Raji (cell line): Measurements from ENCODE around the gene GAS5.

Source experiments
- POLR2A ChIP-seq: IDR thresholded peaks from 2 replicates; pipeline ENCODE4 v1.6.1; 2011; ENCODE audit warnings: low read depth, low read length, control low read depth; ENCODE audit not compliant: insufficient read depth

The GAS5 gene

DNA sequence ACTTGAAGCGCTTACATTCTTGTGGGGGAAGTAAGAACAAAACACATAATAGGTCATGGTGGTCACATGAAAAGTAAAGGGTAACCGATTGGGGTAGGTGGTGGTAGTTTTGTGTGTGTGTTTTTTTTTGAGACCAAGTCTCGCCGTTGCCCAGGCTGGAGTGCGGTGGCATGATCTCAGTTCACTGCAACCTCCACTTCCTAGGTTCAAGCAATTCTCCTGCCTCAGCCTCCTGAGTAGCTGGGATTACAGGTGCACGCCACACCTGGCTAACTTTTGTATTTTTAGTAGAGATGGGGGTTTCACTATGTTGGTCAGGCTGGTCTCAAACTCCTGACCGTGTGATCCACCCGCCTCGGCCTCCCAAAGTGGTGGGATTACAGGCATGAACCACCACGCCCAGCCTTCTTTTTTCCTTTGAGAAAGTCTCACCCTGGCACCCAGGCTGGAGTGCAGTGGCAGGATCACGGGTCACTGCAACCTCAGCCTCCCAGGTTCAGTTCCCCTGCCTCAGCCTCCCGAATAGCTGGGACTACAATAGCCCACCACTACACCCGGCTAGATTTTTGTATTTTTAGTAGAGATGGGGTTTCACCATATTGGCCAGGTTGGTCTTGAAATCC, 5.5 kb downstream of the GAS5 start:
- TF ChIP-seq POLR2A: peak; percentile 53; the same call in 1 of the 2 replicates

DNA sequence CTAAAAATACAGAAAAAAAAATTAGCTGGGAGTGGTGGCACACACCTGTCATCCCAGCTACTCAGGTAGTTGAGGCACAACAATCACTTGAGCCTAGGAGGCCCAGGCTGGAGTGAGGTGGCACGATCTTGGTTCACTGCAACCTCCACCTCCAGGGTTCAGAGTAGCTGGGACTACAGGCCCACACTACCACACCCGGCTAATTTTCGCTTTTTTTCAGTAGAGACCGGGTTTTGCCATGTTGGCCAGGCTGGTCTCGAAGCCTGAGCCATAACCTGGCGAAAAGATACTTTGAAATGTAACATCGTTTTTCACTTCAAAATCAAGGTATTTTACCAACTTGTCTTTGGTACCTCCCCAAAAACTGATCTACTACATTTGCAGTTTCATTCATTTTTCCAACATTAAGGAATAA, 6.1 kb downstream of the GAS5 start:
- no peak for TF ChIP-seq POLR2A

DNA sequence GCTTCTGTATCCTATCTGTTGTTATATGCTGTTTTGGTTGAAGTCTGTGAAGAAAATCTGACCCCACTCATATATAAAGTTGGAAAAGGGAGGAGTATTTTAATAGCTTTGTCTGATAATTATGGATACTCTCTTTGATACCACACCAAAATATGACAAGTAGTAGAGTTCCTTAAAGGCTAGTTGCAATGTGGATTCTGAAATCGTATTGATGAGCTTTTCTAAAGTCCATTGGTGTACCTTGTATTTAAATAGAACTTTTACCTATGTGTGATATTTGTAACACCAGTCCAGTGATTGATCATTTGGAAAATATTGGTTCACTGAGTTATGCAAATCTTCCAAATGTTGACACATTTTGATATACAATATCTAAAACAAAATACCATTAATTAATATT, 7.7 kb downstream of the GAS5 start:
- TF ChIP-seq POLR2A: no peak

DNA sequence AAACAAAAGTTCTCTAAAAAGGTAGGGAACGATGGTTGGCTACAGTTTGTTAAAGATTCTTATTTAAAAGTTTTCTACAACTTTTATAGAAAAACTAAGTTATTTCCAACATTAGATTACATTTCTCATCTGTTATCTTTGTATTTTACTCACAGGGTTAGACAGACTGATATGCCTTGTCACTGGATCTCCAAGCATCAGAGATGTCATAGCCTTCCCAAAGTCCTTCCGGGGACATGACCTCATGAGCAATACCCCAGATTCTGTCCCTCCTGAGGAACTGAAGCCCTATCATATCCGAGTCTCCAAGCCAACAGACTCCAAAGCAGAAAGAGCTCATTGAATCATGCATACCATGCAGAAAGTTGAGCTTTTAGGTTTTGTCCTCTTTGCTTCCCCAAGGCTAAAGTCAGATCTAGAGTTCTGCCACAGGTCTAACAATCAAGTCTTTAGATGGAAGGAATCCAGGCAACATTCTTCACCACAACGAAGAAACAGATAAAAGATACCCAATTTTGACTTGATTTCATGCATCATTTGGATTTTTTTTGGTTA, 10.3 kb downstream of the GAS5 start:
- no peak for TF ChIP-seq POLR2A

DNA sequence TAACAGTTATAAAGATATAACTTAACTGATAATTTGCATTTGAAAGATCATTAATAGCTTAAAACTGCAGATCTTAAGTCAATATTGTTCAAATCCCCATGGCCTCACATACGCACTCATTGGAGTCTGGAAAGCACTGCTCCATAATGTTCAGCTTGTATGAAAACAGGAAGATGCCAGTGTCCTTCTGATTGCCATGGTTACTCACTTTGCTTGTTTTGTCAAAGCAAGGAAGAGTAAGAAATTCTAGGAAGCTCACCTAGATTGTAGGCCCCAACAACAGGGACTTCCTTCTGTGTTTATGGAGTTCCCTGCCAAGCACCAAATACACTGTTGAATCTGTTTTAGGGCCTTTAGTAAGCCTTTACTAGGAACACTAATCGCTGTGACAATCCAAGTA, 10.9 kb downstream of the GAS5 start:
- no peak for TF ChIP-seq POLR2A

DNA sequence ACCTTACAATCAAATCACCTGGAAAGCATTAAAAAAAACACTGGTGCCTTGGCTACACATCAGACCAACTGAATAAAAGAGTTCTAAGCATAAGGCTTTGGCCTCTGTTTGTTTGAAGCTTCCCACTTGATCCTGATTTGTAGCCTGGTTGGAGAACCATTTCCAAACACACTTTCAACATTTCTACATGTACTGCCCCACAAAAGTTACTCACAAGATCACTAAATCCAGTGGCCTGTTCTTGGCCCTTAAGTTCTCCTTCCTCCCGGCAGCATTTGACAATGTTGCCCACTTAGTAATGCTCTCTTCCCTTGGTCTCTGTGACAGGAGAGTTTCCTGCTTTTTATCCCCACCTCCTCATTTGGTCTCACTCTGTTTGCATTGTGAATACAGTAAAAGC, 11.8 kb downstream of the GAS5 start:
- TF ChIP-seq POLR2A: no peak

DNA sequence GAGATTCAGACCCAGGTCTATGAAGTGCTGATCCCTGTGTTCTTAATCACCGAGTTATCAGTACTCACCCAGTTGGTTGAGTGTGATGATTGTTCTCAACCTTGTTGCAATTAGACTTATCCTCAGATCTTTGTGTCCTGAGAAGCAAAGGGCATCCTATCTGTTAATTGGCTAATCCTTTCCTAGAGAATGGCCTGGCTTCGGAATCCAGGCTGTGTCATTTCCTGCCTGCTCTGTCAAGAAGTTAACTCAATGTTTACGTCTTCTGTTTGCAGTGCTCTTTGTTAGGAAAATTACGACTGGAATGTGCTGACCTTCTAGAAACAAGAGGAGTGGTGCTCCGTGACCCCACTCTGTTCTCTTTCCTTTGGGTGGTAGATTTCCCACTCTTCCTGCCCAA, 14.7 kb downstream of the GAS5 start:
- no peak for TF ChIP-seq POLR2A

DNA sequence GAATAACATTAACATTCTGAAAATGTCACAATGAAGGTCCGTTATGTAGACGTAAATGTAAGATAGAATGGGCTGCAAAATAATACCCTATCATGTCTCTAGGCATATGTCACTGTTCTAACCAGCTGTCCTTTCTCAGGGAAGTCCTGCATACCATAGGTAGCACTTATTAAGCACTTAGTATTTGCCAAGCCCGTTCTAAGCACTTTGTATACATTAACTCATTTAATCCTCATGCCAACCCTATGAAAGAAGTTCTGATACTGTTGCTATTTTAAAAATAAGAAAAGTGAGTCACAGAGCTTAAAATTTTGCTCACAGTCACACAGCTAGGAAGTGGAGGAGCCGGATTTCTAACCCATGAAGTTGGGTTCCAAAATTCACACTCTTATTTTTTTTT, 15.7 kb downstream of the GAS5 start:
- TF ChIP-seq POLR2A: no peak

DNA sequence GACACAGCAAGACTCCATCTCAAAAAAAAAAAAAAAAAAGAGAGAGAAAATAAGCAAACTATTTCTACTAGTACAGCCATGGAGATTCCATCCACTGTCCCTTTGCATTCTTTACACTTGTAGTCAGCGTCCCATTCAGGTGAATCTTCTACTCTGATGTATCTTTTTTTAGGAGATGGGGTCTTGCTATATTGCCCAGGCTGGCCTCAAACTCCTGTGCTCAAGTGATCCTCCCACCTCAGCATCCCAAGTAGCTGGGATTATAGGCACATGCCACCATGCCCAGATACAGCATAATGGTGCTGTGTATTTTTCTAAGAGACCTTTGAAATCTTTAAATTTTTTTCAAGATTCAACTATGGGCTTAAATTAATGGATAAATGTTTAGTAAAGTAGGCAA, 35.0 kb downstream of the GAS5 start:
- no peak for TF ChIP-seq POLR2A

DNA sequence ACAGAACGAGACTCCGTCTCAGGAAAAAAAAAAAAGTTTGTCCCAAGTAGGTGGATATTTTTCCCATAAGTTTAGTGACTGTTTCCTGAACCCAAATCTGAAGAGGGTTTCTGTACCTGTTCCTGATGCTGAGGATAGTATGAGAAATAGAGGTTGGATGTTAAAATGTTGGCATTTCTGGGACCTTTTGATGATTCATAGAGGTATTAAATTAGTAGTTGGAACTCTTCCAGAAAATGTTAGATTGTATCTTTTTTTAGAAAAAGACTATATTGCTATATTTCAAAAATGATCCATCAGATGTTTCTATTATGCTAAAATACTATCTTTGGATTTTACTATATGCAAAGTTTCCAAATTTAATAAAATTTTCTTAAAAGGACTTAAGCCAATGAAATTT, 40.2 kb downstream of the GAS5 start:
- no peak for TF ChIP-seq POLR2A

DNA sequence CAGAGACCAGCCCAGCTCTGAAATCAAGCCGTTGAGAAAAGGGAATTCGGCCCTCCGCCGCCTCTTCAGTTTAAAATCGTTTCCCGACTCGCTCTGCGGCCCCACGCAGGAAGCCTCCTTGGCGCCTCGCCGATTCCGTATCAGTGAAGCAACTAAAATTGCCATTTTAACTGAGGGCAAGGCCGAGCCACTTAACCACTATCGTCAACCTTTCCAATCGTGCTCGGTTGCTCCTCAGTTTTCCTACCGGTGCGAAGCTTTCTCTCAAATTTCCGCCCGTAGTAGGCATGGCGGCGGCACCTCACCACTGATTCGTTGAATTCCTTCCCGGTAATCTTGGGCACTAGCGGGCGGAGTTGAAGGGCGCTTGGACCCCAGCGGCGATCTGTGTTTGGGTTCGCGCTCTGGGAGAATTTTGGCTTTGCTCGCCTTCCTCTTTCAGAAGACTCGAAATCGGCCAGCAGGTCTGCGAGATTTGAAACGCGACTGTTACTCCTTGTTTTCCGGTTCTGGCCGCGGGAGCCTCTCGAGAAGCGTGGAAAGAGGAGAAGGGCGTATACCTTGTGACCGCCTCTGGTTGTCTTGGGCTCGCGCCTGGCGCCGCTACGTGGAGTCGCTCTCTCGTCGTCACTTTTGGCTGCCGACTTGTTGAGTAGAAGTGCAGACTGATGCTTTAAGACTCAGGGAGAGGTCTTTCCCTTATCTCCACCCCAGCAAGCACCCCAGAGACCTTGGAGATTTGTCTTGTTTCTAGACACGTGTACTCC, 43.3 kb downstream of the GAS5 start, which contains the start of the genes CENPL and DARS2:
Gene CENPL (minus strand): TSS at position 569 of the 767 bp plus-strand sequence. CDS start 13,584 bp downstream, outside the sequence.
Gene DARS2 (plus strand): TSS at position 359 of the 767 bp plus-strand sequence. CDS start 557 bp downstream, outside the sequence.
- TF ChIP-seq POLR2A: peak; percentile 78

DNA sequence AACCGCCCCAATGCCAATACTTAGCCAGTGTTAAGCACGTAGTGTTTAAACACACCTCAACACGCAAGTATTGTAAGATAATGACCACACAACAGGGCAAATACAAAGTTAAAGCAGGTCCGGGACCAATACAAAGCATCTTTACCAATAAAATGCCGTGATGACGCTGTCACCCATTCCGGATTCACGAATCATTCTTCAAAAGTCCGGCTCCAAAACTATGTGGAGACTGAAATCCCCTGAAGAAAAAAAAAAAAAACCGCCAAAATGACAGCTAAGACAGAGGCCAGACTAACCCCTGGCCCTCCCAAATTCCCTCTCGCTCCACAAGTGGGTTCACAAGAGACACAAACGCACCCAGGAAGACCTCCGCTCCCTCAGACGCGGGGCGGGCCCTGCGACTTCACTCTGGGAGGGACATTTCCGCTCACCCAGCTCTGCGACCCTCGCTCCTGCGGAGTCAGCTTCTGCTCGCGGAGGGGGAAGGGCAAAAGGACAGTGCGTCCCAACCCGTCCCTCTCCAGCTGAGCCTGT, 43.9 kb downstream of the GAS5 start:
- TF ChIP-seq POLR2A: peak; percentile 40

DNA sequence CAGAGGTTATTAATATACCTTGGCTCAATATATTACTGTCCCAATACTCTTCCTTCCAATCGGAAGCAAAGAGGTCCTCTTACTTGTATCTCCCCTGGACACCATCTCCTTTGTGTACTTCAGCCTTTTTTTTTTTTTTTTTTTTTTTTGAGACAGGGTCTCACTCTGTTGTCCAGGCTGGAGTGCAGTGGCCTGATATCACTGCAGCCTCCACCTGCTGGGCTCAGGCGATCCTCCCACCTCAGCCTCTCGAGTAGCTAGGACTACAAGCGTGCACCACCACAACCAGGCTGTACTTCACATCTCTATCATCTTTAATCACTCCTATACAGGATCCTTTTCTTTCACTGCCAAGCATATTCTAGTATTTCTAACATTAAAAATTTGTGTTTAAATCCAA, 46.1 kb downstream of the GAS5 start:
- TF ChIP-seq POLR2A: no peak

DNA sequence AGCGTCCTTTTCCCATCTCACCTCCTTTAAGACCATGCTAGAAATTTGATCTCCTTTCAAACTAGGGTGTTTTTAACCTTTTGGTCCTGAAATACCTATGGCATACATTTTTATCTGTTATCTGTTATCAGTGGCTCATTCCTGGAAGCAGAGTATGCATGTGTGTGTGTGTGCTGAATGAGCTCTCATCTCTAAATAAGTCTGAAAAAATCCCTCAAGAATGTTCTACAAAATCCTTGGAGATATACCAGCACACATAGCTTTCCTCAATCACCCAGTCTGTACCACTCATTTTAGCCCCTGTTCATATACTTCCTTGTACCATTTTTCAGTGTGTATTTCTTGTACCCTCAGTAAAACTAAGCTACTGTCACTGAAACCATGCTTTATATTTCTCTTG, 49.3 kb downstream of the GAS5 start:
- TF ChIP-seq POLR2A: no peak
